H9 (cell line): Measurements from ENCODE around the gene DBI. TPM values are rescaled to one million over a fixed set of nuclear protein-coding genes. Genes with fewer than 3 reads are reported as not detected.
A peak's percentile ranks its signal among the peaks of the same experiment; 100 is the strongest.

Source experiments
- DNase-seq: peaks from one replicate; pipeline ENCODE4 v3.0.0-alpha.2; 2017
- H2AFZ ChIP-seq: one replicate; pipeline ENCODE4 v1.6.1; 2013; ENCODE audit warnings: mild to moderate bottlenecking, low read length, control low read depth, moderate library complexity
- H2AK5ac ChIP-seq: 2 replicates; pipeline ENCODE4 v1.6.1; 2013; ENCODE audit warnings: low read length, control low read depth, mixed read lengths; ENCODE audit not compliant: insufficient read length
- H2BK120ac ChIP-seq: one replicate; pipeline ENCODE4 v1.6.1; 2013; ENCODE audit warnings: low read depth, mild to moderate bottlenecking, low read length, control low read depth, inconsistent platforms; ENCODE audit not compliant: poor library complexity, severe bottlenecking
- H2BK12ac ChIP-seq: 2 replicates; pipeline ENCODE4 v1.6.1; 2013; ENCODE audit warnings: low read length, control low read depth, mixed read lengths, low read depth; ENCODE audit not compliant: insufficient read length
- H2BK15ac ChIP-seq: 2 replicates; pipeline ENCODE4 v1.6.1; 2013; ENCODE audit warnings: low read depth, low read length, control low read depth
- H2BK20ac ChIP-seq: one replicate; pipeline ENCODE4 v1.6.1; 2013; ENCODE audit warnings: low read depth, mild to moderate bottlenecking, low read length, control low read depth, inconsistent platforms; ENCODE audit not compliant: poor library complexity, severe bottlenecking
- H2BK5ac ChIP-seq: 2 replicates; pipeline ENCODE4 v1.6.1; 2013; ENCODE audit warnings: low read length, control low read depth, mixed read lengths; ENCODE audit not compliant: insufficient read length
- H3K14ac ChIP-seq: 2 replicates; pipeline ENCODE4 v1.6.1; 2013; ENCODE audit warnings: low read length, control low read depth; ENCODE audit not compliant: insufficient read depth
- H3K18ac ChIP-seq: 2 replicates; pipeline ENCODE4 v1.6.1; 2013; ENCODE audit warnings: low read depth, mild to moderate bottlenecking, mixed read lengths, low read length, control low read depth; ENCODE audit not compliant: insufficient read length
- H3K23ac ChIP-seq: 2 replicates; pipeline ENCODE4 v1.6.1; 2013; ENCODE audit warnings: low read length, control low read depth, mixed read lengths, low read depth; ENCODE audit not compliant: insufficient read length
- H3K23me2 ChIP-seq: 2 replicates; pipeline ENCODE4 v1.6.1; 2013; ENCODE audit warnings: low read depth, mild to moderate bottlenecking, mixed read lengths, low read length, control low read depth; ENCODE audit not compliant: insufficient read length, poor library complexity, severe bottlenecking
- H3K27ac ChIP-seq: 2 replicates; pipeline ENCODE4 v1.5.1; 2013; ENCODE audit warnings: low read length, control low read depth, mixed read lengths, low read depth; ENCODE audit not compliant: insufficient read length
- H3K27me3 ChIP-seq: 2 replicates; pipeline ENCODE4 v1.6.1; 2013; ENCODE audit warnings: low read length, control low read depth, inconsistent platforms; ENCODE audit not compliant: insufficient read depth
- H3K4ac ChIP-seq: 2 replicates; pipeline ENCODE4 v1.6.1; 2013; ENCODE audit warnings: low read depth, mild to moderate bottlenecking, control low read depth, inconsistent platforms, low read length, moderate library complexity
- H3K4me1 ChIP-seq: 2 replicates; pipeline ENCODE4 v1.6.1; 2013; ENCODE audit warnings: low read length, control low read depth, inconsistent platforms; ENCODE audit not compliant: insufficient read depth
- H3K4me2 ChIP-seq: 2 replicates; pipeline ENCODE4 v1.6.1; 2013; ENCODE audit warnings: low read length, control low read depth, mixed read lengths; ENCODE audit not compliant: insufficient read length, insufficient read depth
- H3K56ac ChIP-seq: 2 replicates; pipeline ENCODE4 v1.6.1; 2013; ENCODE audit warnings: low read depth, mild to moderate bottlenecking, mixed read lengths, low read length, control low read depth; ENCODE audit not compliant: insufficient read length
- H3K79me1 ChIP-seq: 2 replicates; pipeline ENCODE4 v1.6.1; 2013; ENCODE audit warnings: low read depth, mild to moderate bottlenecking, moderate library complexity, low read length, control low read depth, inconsistent platforms; ENCODE audit not compliant: insufficient read depth, poor library complexity, severe bottlenecking
- H3K79me2 ChIP-seq: 2 replicates; pipeline ENCODE4 v1.6.1; 2013; ENCODE audit warnings: low read length, control low read depth, inconsistent platforms; ENCODE audit not compliant: insufficient read depth
- H3K9ac ChIP-seq: 2 replicates; pipeline ENCODE4 v1.6.1; 2013; ENCODE audit warnings: low read length, control low read depth, mixed read lengths; ENCODE audit not compliant: insufficient read length; ENCODE audit errors: extremely low read depth
- H3K9me3 ChIP-seq: one replicate; pipeline ENCODE4 v1.6.1; 2013; ENCODE audit warnings: low read depth, low read length, inconsistent platforms; ENCODE audit not compliant: control insufficient read depth
- H3T11ph ChIP-seq: one replicate; pipeline ENCODE4 v1.6.1; 2013; ENCODE audit warnings: mild to moderate bottlenecking, low read length, control low read depth, inconsistent platforms
- H4K20me1 ChIP-seq: one replicate; pipeline ENCODE4 v1.6.1; 2013; ENCODE audit not compliant: control insufficient read depth, insufficient read length, insufficient read depth
- H4K5ac ChIP-seq: 2 replicates; pipeline ENCODE4 v1.6.1; 2013; ENCODE audit warnings: low read depth, mild to moderate bottlenecking, mixed read lengths, low read length, control low read depth; ENCODE audit not compliant: insufficient read length
- H4K8ac ChIP-seq: replicated peaks from 2 replicates; pipeline ENCODE4 v1.6.1; 2013; ENCODE audit warnings: low read length, control low read depth, mixed read lengths, low read depth; ENCODE audit not compliant: insufficient read length
- H4K91ac ChIP-seq: 2 replicates; pipeline ENCODE4 v1.6.1; 2013; ENCODE audit warnings: low read depth, mild to moderate bottlenecking, moderate library complexity, mixed read lengths, low read length, control low read depth; ENCODE audit not compliant: insufficient read length
- H3K27ac Mint-ChIP-seq, 3 experiments: 2 replicates in 2 of 3; 3 replicates in 1 of 3; pipeline ENCODE4 v1.8.0; 2020 to 2021; ENCODE audit warnings: mixed read lengths in 3 of 3, mild to moderate bottlenecking in 1 of 3, moderate library complexity in 1 of 3
- H3K27me3 Mint-ChIP-seq: 2 replicates; pipeline ENCODE4 v1.8.0; 2021; ENCODE audit warnings: low read depth, mild to moderate bottlenecking, moderate library complexity, mixed read lengths
- H3K36me3 Mint-ChIP-seq, 3 experiments: 2 replicates in 2 of 3; 3 replicates in 1 of 3; pipeline ENCODE4 v1.8.0; 2020 to 2021; ENCODE audit warnings: low read depth in 3 of 3, mixed read lengths in 3 of 3; ENCODE audit not compliant: insufficient read depth in 1 of 3
- H3K4me1 Mint-ChIP-seq, 2 experiments: 2 replicates each; pipeline ENCODE4 v1.8.0; 2020; ENCODE audit warnings: mixed read lengths in 2 of 2
- H3K4me3 Mint-ChIP-seq, 2 experiments: 2 replicates in 1 of 2; 3 replicates in 1 of 2; pipeline ENCODE4 v1.8.0; 2020 to 2021; ENCODE audit warnings: mild to moderate bottlenecking in 2 of 2, mixed read lengths in 2 of 2, moderate library complexity in 1 of 2
- H3K9me3 Mint-ChIP-seq, 2 experiments: 2 replicates in 1 of 2; 3 replicates in 1 of 2; pipeline ENCODE4 v1.8.0; 2020; ENCODE audit warnings: mild to moderate bottlenecking in 2 of 2, mixed read lengths in 2 of 2, moderate library complexity in 1 of 2
- CTCF ChIP-seq: fragments of 200-600 bp; sonication (generic); conservative IDR thresholded peaks from 3 replicates; pipeline ENCODE4 v1.8.0; 2021; ENCODE audit warnings: antibody characterized with exemption, mild to moderate bottlenecking
- WGBS: extraction: QIAGEN DNeasy Blood & Tissue Kit; methylation state at CpG from one replicate; pipeline ENCODE4 v1.1.7; 2013; ENCODE audit warnings: missing lambda C conversion rate, low lambda C conversion rate, mixed read lengths; ENCODE audit not compliant: insufficient read length; ENCODE audit errors: extremely low coverage; 5-methylcytosine and 5-hydroxymethylcytosine counted together
- total RNA-seq: library from RNA; stranded (reverse); gene quantifications from 2 replicates; pipeline ENCODE4 v1.2.1, GENCODE V29; 2021

The DBI gene
- total RNA-seq, 1 experiment from 2014 or later = 127 TPM

GRCh38 chr2:119369845-119370244, 3.1 kb downstream of the DBI start:
- H3K14ac ChIP-seq = no peak overlapping the region
- H3K56ac ChIP-seq = no peak overlapping the region
- H3K79me1 ChIP-seq = peaks cover 3% of the 10 kb centered on the region
- WGBS = no CpG with 5 or more reads among the region's 6 CpGs
- H3K27ac Mint-ChIP-seq = peak overlapping the region in 1 of 3 experiments; percentile 70; a peak in 1 of 7 replicates
- H3K4ac ChIP-seq = no peak overlapping the region
- no peak overlapping the region for H3K18ac ChIP-seq
- no peaks in the 10 kb centered on the region for H3K27me3 ChIP-seq
- peaks cover 20% of the 10 kb centered on the region for H3K23me2 ChIP-seq
- peaks cover 11% of the 10 kb centered on the region for H3K9me3 ChIP-seq
- no peak overlapping the region for H3T11ph ChIP-seq
- H4K20me1 ChIP-seq = no peaks in the 10 kb centered on the region
- no peak overlapping the region for H3K27ac ChIP-seq
- H4K5ac ChIP-seq = no peak overlapping the region
- DNase-seq = no peak
- no peak for TF ChIP-seq CTCF
- no peak overlapping the region for H3K23ac ChIP-seq
- no peak overlapping the region for H2BK120ac ChIP-seq
- peaks cover 1% of the 10 kb centered on the region; the same call in 1 of the 2 replicates for H3K79me2 ChIP-seq
- H3K4me3 Mint-ChIP-seq = no peak overlapping the region
- peaks cover 57 to 65% (median 61%) of the 10 kb centered on the region in 3 experiments for H3K36me3 Mint-ChIP-seq
- H3K4me1 Mint-ChIP-seq = peaks cover 17 to 19% of the 10 kb centered on the region in 2 experiments
- no peak overlapping the region for H3K4me2 ChIP-seq
- no peak overlapping the region for H2BK20ac ChIP-seq
- peaks cover 6 to 10% of the 10 kb centered on the region in 2 experiments; a peak in 4 of 5 replicates for H3K9me3 Mint-ChIP-seq
- no peaks in the 10 kb centered on the region; the same call in 1 of the 2 replicates for H3K27me3 Mint-ChIP-seq
- peaks cover 3% of the 10 kb centered on the region; the same call in 1 of the 2 replicates for H3K4me1 ChIP-seq
- H3K9ac ChIP-seq = no peak overlapping the region
- no peak overlapping the region for H4K8ac ChIP-seq
- no peak overlapping the region for H2AFZ ChIP-seq
- no peak overlapping the region for H4K91ac ChIP-seq
- H2BK12ac ChIP-seq = no peak overlapping the region
- H2AK5ac ChIP-seq = no peak overlapping the region
- H2BK15ac ChIP-seq = no peak overlapping the region
- H2BK5ac ChIP-seq = no peak overlapping the region
